HG02588 (cell line): ENCODE results near the gene MED14.
"Not testable (repeated sequence)": the region's sequence is repeated elsewhere in the genome, so short reads cannot be mapped to it uniquely, and the experiment has no call there.

Experiments used
- ATAC-seq: cut with Tn5 transposase; IDR thresholded peaks from one replicate; pipeline ENCODE4 v1.9.1; 2021; ENCODE audit warnings: mild to moderate bottlenecking, moderate library complexity; ENCODE audit not compliant: unreplicated experiment

Gene MED14

GRCh38 chrX:40735325-40736169, at the start of gene MED14:
Gene MED14 (minus strand): TSS chrX:40735542. CDS start chrX:40735412, 130 bp downstream.
- ATAC-seq = peak; percentile 88

GRCh38 chrX:40784516-40785151, 49.3 kb upstream of the MED14 start:
- ATAC-seq = no peak

- not testable (repeated sequence) for ATAC-seq
Observed at GRCh38 chrX:40782644-40783259, 47.4 kb upstream of the MED14 start.

GRCh38 chrX:40780951-40781350, 45.6 kb upstream of the MED14 start:
- no peak for ATAC-seq

- ATAC-seq = no peak
Observed at GRCh38 chrX:40780082-40780481, 44.7 kb upstream of the MED14 start.

- ATAC-seq = no peak
Observed at GRCh38 chrX:40778861-40779575, 43.7 kb upstream of the MED14 start.

GRCh38 chrX:40773809-40774208, 38.5 kb upstream of the MED14 start:
- ATAC-seq = no peak

GRCh38 chrX:40773188-40773587, 37.8 kb upstream of the MED14 start:
- no peak for ATAC-seq

GRCh38 chrX:40772290-40772689, 36.9 kb upstream of the MED14 start:
- no peak for ATAC-seq

- no peak for ATAC-seq
Observed at GRCh38 chrX:40761762-40762161, 26.4 kb upstream of the MED14 start.

- no peak for ATAC-seq
Observed at GRCh38 chrX:40759374-40759773, 24.0 kb upstream of the MED14 start.

GRCh38 chrX:40757058-40757457, 21.7 kb upstream of the MED14 start:
- no peak for ATAC-seq

GRCh38 chrX:40755291-40756249, 20.2 kb upstream of the MED14 start:
- no peak for ATAC-seq

- no peak for ATAC-seq
Observed at GRCh38 chrX:40749681-40750494, 14.5 kb upstream of the MED14 start.

GRCh38 chrX:40748977-40749376, 13.6 kb upstream of the MED14 start:
- ATAC-seq = no peak

GRCh38 chrX:40746521-40746920, 11.2 kb upstream of the MED14 start:
- no peak for ATAC-seq

- ATAC-seq = no peak
Observed at GRCh38 chrX:40736170-40736505, 796 bp upstream of the MED14 start.

GRCh38 chrX:40734971-40735324, 394 bp downstream of the MED14 start:
- ATAC-seq = peak; percentile 10

- ATAC-seq = no peak
Observed at GRCh38 chrX:40733706-40734105, 1.6 kb downstream of the MED14 start.
